Activated CD4-positive, alpha-beta T cell treated with anti-CD3 and anti-CD28 coated beads for 1 hour (primary cell): ENCODE data around the gene PRXL2A.
"Not testable (repeated sequence)": the region's sequence is repeated elsewhere in the genome, so short reads cannot be mapped to it uniquely, and the experiment has no call there.

Experiments
- DNase-seq: peaks from one replicate; pipeline ENCODE4 v3.0.0-alpha.2; 2020

The PRXL2A gene

GRCh38 chr10:80477813-80478212, 69.5 kb downstream of the PRXL2A start:
- DNase-seq, result no peak

GRCh38 chr10:80480373-80480772, 72.0 kb downstream of the PRXL2A start:
- DNase-seq, result not testable (repeated sequence)

DNA sequence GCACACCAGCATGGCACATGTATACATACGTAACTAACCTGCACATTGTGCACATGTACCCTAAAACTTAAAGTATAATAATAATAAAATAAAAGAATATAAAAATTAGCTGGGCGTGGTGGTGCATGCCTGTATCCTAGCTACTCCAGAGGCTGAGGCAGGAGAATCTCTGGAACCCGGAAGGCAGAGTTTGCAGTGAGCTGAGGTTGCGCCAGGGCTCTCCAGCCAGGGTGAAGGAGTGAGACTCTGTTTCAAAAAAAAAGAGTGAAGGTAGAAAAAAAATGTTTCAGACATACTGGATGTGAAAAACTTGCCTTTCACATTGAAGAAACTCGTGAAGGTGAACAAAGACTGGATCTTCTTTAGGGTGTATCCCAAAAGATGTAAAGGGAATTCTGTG, 72.5 kb downstream of the PRXL2A start:
- no peak for DNase-seq

DNA sequence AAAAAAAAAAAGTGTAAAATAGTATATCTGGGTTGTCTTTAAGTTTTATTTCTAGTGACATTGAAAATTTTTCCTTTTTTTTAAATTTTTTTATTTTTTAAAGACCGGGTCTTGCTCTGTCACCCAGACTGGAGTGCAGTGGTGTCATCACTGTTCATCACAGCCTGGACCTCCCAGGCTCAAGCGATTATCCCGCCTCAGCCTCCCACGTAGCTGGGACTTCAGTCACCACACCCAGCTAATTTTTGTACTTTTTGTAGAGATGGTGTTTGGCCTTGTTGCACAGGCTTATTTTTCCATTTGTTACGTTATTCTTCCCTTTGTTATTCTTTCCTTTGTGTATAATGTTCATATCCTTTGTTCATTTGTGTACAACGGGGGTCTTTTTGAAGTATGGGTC, 75.9 kb downstream of the PRXL2A start:
- DNase-seq, result no peak

- DNase-seq, result no peak
Measured at GRCh38 chr10:80484676-80485075, 76.3 kb downstream of the PRXL2A start.

- DNase-seq, result no peak
Measured at GRCh38 chr10:80485076-80485945, 77.0 kb downstream of the PRXL2A start.

GRCh38 chr10:80485946-80486764, 77.8 kb downstream of the PRXL2A start:
- DNase-seq, result no peak
